PC-3 (cell line): Measurements from ENCODE around the gene DHX30. TPM values are rescaled to one million over a fixed set of nuclear protein-coding genes. Genes with fewer than 3 reads are reported as not detected.

ENCODE experiments used
- ATAC-seq: fragments of 200-7000 bp; cut with Tn5 transposase; 2 replicates; pipeline ENCODE4 v1.9.1; 2020; ENCODE audit warnings: mild to moderate bottlenecking, moderate library complexity
- BruUV-seq: library from RNA; stranded (reverse); fragments of 400-500 nt; replicated peaks from 2 replicates; lab custom pipeline; 2021; lab: Mats Ljungman, UMichigan
- CTCF ChIA-PET: fragments of 300-600 bp; sonication (Branson Sonifier 250); formaldehyde crosslinking; loops from one replicate; lab custom pipeline; 2022; ENCODE audit warnings: antibody characterized with exemption; lab: Charles Lee
- POLR2A ChIA-PET: fragments of 300-600 bp; sonication (Branson Sonifier 250); formaldehyde crosslinking; loops from one replicate; lab custom pipeline; 2022; ENCODE audit warnings: antibody characterized with exemption; ENCODE audit not compliant: unreplicated experiment; lab: Charles Lee
- DNase-seq: peaks from one replicate; pipeline ENCODE4 v3.0.0-alpha.2; 2015
- H2AFZ ChIP-seq: fragments of 300-600 bp; sonication (generic); 2 replicates; pipeline ENCODE4 v1.6.0; 2016; ENCODE audit warnings: antibody characterized with exemption, low read length
- H3F3A ChIP-seq: fragments of 300-600 bp; sonication (generic); one replicate; pipeline ENCODE4 v1.6.0; 2017; ENCODE audit warnings: antibody characterized with exemption, low read length, control low read depth, mild to moderate bottlenecking; ENCODE audit not compliant: unreplicated experiment
- H3K27ac ChIP-seq: fragments of 300-600 bp; sonication (generic); 2 replicates; pipeline ENCODE4 v1.5.1; 2016; ENCODE audit warnings: mild to moderate bottlenecking, low read length
- H3K27me3 ChIP-seq: fragments of 300-600 bp; sonication (generic); 2 replicates; pipeline ENCODE4 v1.6.1; 2016; ENCODE audit warnings: low read length, mixed read lengths
- H3K36me3 ChIP-seq: fragments of 300-600 bp; sonication (generic); 2 replicates; pipeline ENCODE4 v1.6.1; 2016; ENCODE audit warnings: low read depth, mixed run types, low read length, mixed read lengths
- H3K4me1 ChIP-seq: fragments of 300-600 bp; sonication (generic); 2 replicates; pipeline ENCODE4 v1.5.1; 2016; ENCODE audit warnings: low read length; ENCODE audit not compliant: insufficient read depth
- H3K4me2 ChIP-seq: fragments of 300-600 bp; sonication (generic); 2 replicates; pipeline ENCODE4 v1.6.0; 2016; ENCODE audit warnings: low read length
- H3K4me3 ChIP-seq: fragments of 300-600 bp; sonication (generic); 2 replicates; pipeline ENCODE4 v1.5.1; 2016; ENCODE audit warnings: mild to moderate bottlenecking, low read length, mixed read lengths
- H3K79me2 ChIP-seq: fragments of 300-600 bp; sonication (generic); 2 replicates; pipeline ENCODE4 v1.6.1; 2017; ENCODE audit warnings: low read length, mixed read lengths
- H3K9ac ChIP-seq: fragments of 300-600 bp; sonication (generic); 2 replicates; pipeline ENCODE4 v1.6.0; 2016; ENCODE audit warnings: mild to moderate bottlenecking, low read length
- H3K9me2 ChIP-seq: fragments of 300-600 bp; sonication (generic); replicated peaks from 2 replicates; pipeline ENCODE4 v1.6.1; 2016; ENCODE audit warnings: mixed run types, low read length, mixed read lengths
- H3K9me3 ChIP-seq: fragments of 300-600 bp; sonication (generic); 2 replicates; pipeline ENCODE4 v1.6.1; 2016; ENCODE audit warnings: low read length, mixed read lengths
- H4K20me1 ChIP-seq: fragments of 300-600 bp; sonication (generic); 2 replicates; pipeline ENCODE4 v1.6.1; 2016; ENCODE audit warnings: low read length, mixed read lengths
- CTCF ChIP-seq: fragments of 300-600 bp; sonication (generic); conservative IDR thresholded peaks from 2 replicates; pipeline ENCODE4 v1.5.1; 2017; ENCODE audit warnings: antibody characterized with exemption, low read depth, mild to moderate bottlenecking, low read length
- EZH2 ChIP-seq: fragments of 300-600 bp; sonication (generic); IDR thresholded peaks from one replicate; pipeline ENCODE4 v1.6.1; 2017; ENCODE audit warnings: antibody characterized with exemption, mild to moderate bottlenecking, low read length; ENCODE audit not compliant: unreplicated experiment
- EZH2phosphoT487 ChIP-seq: fragments of 300-600 bp; sonication (generic); IDR thresholded peaks from 2 replicates; pipeline ENCODE4 v1.6.1; 2018; ENCODE audit warnings: mild to moderate bottlenecking, antibody characterized with exemption, low read length, borderline replicate concordance
- intact Hi-C: fragments of 100-400 bp; cut with micrococcal nuclease; formaldehyde crosslinking; loops from 2 replicates; pipeline ENCODE4 v1.9.0; 2023
- total RNA-seq: library from RNA; depleted of rRNA; stranded (reverse); fragments of >200 nt; gene quantifications from 2 replicates; pipeline ENCODE4 v1.2.3, GENCODE V29; 2014

The DHX30 gene
- total RNA-seq, 1 experiment from 2014 or later = 152 TPM

- H3K36me3 ChIP-seq = peaks cover 57% of the 10 kb centered on the region
- BruUV-seq = no TSS peak
- no peaks in the 10 kb centered on the region for H3K79me2 ChIP-seq
- no peak for ATAC-seq
- TF ChIP-seq CTCF = no peak
- TF ChIP-seq EZH2 = no peak
- TF ChIP-seq EZH2phosphoT487 = no peak
- POLR2A ChIA-PET = no interaction called here
- no peak overlapping the region for H3K4me2 ChIP-seq
- no peaks in the 10 kb centered on the region for H3K9me3 ChIP-seq
- no peaks in the 10 kb centered on the region for H3K9me2 ChIP-seq
- no peak for DNase-seq
- intact Hi-C loops = loop anchor here (5.0 kb wide), 1 partner anchor 284 kb away; no protein-coding TSS in a partner anchor
- no peak overlapping the region for H2AFZ ChIP-seq
- no peaks in the 10 kb centered on the region for H4K20me1 ChIP-seq
- H3K27ac ChIP-seq = no peak overlapping the region
- H3K4me1 ChIP-seq = no peaks in the 10 kb centered on the region
- H3K9ac ChIP-seq = no peak overlapping the region
- no peaks in the 10 kb centered on the region for H3F3A ChIP-seq
- H3K4me3 ChIP-seq = no peak overlapping the region
- no peaks in the 10 kb centered on the region for H3K27me3 ChIP-seq
- CTCF ChIA-PET = no interaction called here
Measured at GRCh38 chr3:47868306-47868705, 65.4 kb downstream of the DHX30 start.

DNA sequence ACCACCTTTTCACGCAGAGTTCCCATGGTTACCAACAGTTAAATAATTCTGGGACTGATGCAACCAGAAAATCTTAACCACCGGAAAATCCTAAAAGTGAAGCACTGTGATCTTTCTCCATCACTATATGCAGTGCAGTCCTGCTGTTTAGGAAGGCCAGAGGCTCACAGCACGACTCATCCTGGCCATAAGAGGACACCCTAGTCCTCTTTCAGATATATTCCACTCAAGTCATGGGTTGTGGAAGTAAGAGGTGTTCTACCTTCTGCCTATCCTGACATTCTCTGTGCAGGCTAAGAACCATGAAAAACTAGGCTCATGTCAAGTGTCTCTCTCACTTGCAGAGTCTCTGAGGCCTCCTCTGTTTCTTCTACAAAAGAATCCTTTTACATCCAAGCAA is 67.2 kb downstream of the DHX30 start:
- Histone ChIP-seq H3K9me3 (no peaks in the 10 kb centered on the region), H3K9me2 (no peaks in the 10 kb centered on the region), H3K4me2 (no peak overlapping the region), H3K9ac (no peak overlapping the region), H3F3A (no peaks in the 10 kb centered on the region), H3K4me3 (no peak overlapping the region), H3K27me3 (no peaks in the 10 kb centered on the region), H4K20me1 (no peaks in the 10 kb centered on the region), H3K79me2 (no peaks in the 10 kb centered on the region), H2AFZ (no peak overlapping the region), H3K4me1 (no peaks in the 10 kb centered on the region), H3K27ac (no peak overlapping the region), H3K36me3 (peaks cover 58% of the 10 kb centered on the region)
- ChIA-PET POLR2A (no interaction called here), CTCF (no interaction called here)
- DNase-seq (no peak), ATAC-seq (peak; percentile 27; the same call in 1 of the 2 replicates)
- TF ChIP-seq EZH2 (no peak), CTCF (no peak), EZH2phosphoT487 (no peak)
- intact Hi-C loops = no loop called here
- no TSS peak for BruUV-seq

GRCh38 chr3:47870702-47871260 is 67.8 kb downstream of the DHX30 start:
- CTCF ChIA-PET = no interaction called here
- intact Hi-C loops = no loop called here

More at GRCh38 chr3:47870702-47871260, 67.8 kb downstream of the DHX30 start:
- H3F3A ChIP-seq = no peaks in the 10 kb centered on the region
- TF ChIP-seq CTCF (no peak), EZH2 (no peak), EZH2phosphoT487 (no peak)
- no peaks in the 10 kb centered on the region for H4K20me1 ChIP-seq
- no peak overlapping the region for H3K4me2 ChIP-seq
- H3K36me3 ChIP-seq = peaks cover 55% of the 10 kb centered on the region
- no peaks in the 10 kb centered on the region for H3K27me3 ChIP-seq
- H3K79me2 ChIP-seq = no peaks in the 10 kb centered on the region
- no peak overlapping the region for H3K27ac ChIP-seq
- POLR2A ChIA-PET = no interaction called here
- H3K9me2 ChIP-seq = no peaks in the 10 kb centered on the region
- H2AFZ ChIP-seq = no peak overlapping the region
- no peaks in the 10 kb centered on the region for H3K4me1 ChIP-seq
- no peak overlapping the region for H3K9ac ChIP-seq
- H3K4me3 ChIP-seq = no peak overlapping the region
- H3K9me3 ChIP-seq = no peaks in the 10 kb centered on the region
- DNase-seq = no peak
- BruUV-seq = no TSS peak
- no peak for ATAC-seq
